Body of pancreas (tissue), 4 donors: ENCODE results near the gene LMAN2. TPM values are rescaled to one million over a fixed set of nuclear protein-coding genes. Genes with fewer than 3 reads are reported as not detected.
"Not testable (repeated sequence)": the region's sequence is repeated elsewhere in the genome, so short reads cannot be mapped to it uniquely, and the experiment has no call there.

Source experiments
- ATAC-seq: fragments of 150-250 bp; one replicate; pipeline ENCODE4 v1.9.1; 2016
- DNase-seq, 4 donors: peaks; one replicate each; pipeline ENCODE4 v3.0.0-alpha.2; 2019
- H3K27ac ChIP-seq, 4 donors: fragments of 200-600 bp; sonication (generic); 1 replicate in 3 of 4; 2 replicates in 1 of 4; pipeline versions ENCODE4 v1.5.1 to v1.6.1; 2016 to 2019; ENCODE audit warnings: mild to moderate bottlenecking in 1 of 4, mixed read lengths in 1 of 4, moderate library complexity in 1 of 4
- H3K27me3 ChIP-seq, 2 donors: fragments of 200-600 bp; sonication (generic); one replicate each; pipeline ENCODE4 v1.6.0; 2016; ENCODE audit warnings: mild to moderate bottlenecking in 1 of 2
- H3K36me3 ChIP-seq, 2 donors: fragments of 200-600 bp; sonication (generic); replicated peaks in 1 of 2; 2 replicates each; pipeline ENCODE4 v1.5.1; 2016; ENCODE audit warnings: low read depth in 2 of 2; ENCODE audit not compliant: insufficient read depth in 1 of 2
- H3K4me1 ChIP-seq: fragments of 200-600 bp; sonication (generic); one replicate; pipeline ENCODE4 v1.6.0; 2016
- H3K4me3 ChIP-seq, 2 donors: fragments of 200-600 bp; sonication (generic); 1 replicate in 1 of 2; 2 replicates in 1 of 2; pipeline ENCODE4 v1.5.1; 2016 to 2019
- H3K9me3 ChIP-seq, 3 donors: fragments of 200-600 bp; sonication (generic); 1 replicate in 2 of 3; 2 replicates in 1 of 3; pipeline ENCODE4 v1.5.1; 2016
- POLR2A ChIP-seq, 3 donors: fragments of 450-650 bp; IDR thresholded peaks; one replicate each; pipeline ENCODE4 v1.6.1; 2016; ENCODE audit warnings: antibody characterized with exemption in 3 of 3, mild to moderate bottlenecking in 2 of 3
- WGBS, 2 donors: methylation state at CpG; one replicate each; pipeline ENCODE4 v1.1.5; 2017; 5-methylcytosine and 5-hydroxymethylcytosine counted together
- intact Hi-C: fragments of 100-400 bp; cut with DNase I; formaldehyde crosslinking; loops from one replicate; pipeline ENCODE4 v1.15.1; 2023
- total RNA-seq, 2 donors: library from RNA; depleted of rRNA; stranded (reverse); fragments of >200 nt; gene quantifications; one replicate each; pipeline ENCODE4 v1.1.0, GENCODE V29; 2016
- TF ChIP-seq, protein P1 (sequence below), 7 experiments: fragments of 450-650 bp in 4 of 7; fragments of 200-600 bp in 3 of 7; sonication (generic) in 3 of 7; IDR thresholded peaks; one replicate each; pipeline ENCODE4 v1.5.1; 2016 to 2019; ENCODE audit warnings: antibody characterized with exemption in 7 of 7

The LMAN2 gene
- total RNA-seq, 2 donors from 2014 or later: 218 to 227 TPM

DNA sequence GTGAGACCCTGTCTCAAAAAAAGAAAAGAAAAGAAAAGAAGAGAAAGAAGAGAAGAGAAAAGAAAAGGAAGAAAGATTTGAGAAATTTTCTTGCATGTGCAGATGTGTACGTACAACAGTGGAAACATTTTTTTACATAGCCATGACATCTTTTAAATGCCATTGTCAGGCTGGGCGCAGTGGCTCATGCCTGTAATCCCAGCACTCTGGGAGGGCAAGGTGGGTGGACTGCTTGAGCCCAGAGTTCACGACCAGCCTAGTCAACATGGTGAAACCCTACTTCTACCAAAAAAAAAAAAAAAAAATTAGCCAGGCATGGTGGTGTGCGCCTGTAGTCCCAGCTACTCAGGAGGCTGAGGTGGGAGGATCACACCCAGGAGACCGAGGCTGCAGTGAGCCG, 6.6 kb downstream of the LMAN2 start:
- intact Hi-C loops: no loop called here

DNA sequence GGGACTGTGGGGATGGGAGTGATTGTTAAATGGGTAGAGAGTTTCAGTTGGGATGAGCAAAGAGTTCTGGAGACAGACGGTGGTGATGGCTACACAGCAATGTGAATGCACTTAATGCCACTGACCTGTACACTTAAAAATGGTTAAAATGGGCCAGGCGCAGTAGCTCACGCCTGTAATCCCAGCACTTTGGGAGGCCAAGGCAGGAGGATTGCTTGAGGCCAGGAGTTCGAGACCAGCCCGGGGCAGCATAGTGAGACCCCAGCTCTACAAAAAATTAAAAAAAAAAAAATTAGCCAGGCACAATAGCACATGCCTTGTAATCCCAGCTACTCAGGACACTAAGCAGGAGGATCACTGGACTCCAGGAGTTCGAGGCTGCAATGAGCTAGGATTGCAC, 7.7 kb downstream of the LMAN2 start:
- no peaks in the 10 kb centered on the region for H3K27me3 ChIP-seq
- no peak overlapping the region for H3K27ac ChIP-seq
- DNase-seq (no peak), ATAC-seq (no peak)
- WGBS, 2 donors: 89 to 94% methylated on average over 6 of the region's 6 CpGs
- intact Hi-C loops: no loop called here
- H3K9me3 ChIP-seq: no peaks in the 10 kb centered on the region
- H3K4me1 ChIP-seq: peaks cover 31% of the 10 kb centered on the region
- no peaks in the 10 kb centered on the region for H3K36me3 ChIP-seq
- TF ChIP-seq, protein P1, sequence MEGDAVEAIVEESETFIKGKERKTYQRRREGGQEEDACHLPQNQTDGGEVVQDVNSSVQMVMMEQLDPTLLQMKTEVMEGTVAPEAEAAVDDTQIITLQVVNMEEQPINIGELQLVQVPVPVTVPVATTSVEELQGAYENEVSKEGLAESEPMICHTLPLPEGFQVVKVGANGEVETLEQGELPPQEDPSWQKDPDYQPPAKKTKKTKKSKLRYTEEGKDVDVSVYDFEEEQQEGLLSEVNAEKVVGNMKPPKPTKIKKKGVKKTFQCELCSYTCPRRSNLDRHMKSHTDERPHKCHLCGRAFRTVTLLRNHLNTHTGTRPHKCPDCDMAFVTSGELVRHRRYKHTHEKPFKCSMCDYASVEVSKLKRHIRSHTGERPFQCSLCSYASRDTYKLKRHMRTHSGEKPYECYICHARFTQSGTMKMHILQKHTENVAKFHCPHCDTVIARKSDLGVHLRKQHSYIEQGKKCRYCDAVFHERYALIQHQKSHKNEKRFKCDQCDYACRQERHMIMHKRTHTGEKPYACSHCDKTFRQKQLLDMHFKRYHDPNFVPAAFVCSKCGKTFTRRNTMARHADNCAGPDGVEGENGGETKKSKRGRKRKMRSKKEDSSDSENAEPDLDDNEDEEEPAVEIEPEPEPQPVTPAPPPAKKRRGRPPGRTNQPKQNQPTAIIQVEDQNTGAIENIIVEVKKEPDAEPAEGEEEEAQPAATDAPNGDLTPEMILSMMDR (IDR thresholded peaks at IDR 0.05): no peak
- no peak for TF ChIP-seq POLR2A (IDR thresholded peaks at IDR 0.05)
- no peak overlapping the region for H3K4me3 ChIP-seq

More for the DNA sequence above, 6.6 kb downstream of the LMAN2 start:
- H3K27ac ChIP-seq: no peak overlapping the region
- DNase-seq (no peak), ATAC-seq (no peak)
- H3K9me3 ChIP-seq: no peaks in the 10 kb centered on the region
- H3K27me3 ChIP-seq: no peaks in the 10 kb centered on the region
- no peaks in the 10 kb centered on the region for H3K36me3 ChIP-seq
- TF ChIP-seq, protein P1 (IDR thresholded peaks at IDR 0.05): no peak
- TF ChIP-seq POLR2A (IDR thresholded peaks at IDR 0.05): no peak
- H3K4me3 ChIP-seq: no peak overlapping the region
- 92 to 94% methylated on average over 6 of the region's 6 CpGs for WGBS, 2 donors
- H3K4me1 ChIP-seq: peaks cover 37% of the 10 kb centered on the region

DNA sequence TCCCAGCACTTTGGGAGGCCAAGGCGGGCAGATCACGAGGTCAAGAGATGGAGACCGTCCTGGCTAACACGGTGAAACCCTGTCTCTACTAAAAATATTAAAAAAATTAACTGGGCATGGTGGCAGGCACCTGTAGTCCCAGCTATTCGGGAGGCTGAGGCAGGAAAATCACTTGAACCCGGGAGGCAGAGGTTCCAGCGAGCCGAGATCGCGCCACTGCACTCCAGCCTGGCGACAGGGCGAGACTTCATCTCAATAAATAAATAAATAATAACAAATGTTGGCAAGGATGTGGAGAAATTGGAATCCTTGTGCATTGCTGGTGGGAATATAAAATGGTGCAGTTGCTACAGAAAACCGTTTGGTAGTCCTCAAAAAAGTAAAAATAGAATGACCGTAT, 8.5 kb downstream of the LMAN2 start:
- ATAC-seq, intact Hi-C loops, H3K9me3 ChIP-seq, DNase-seq, H3K36me3 ChIP-seq, H3K27ac ChIP-seq, H3K4me3 ChIP-seq, H3K27me3 ChIP-seq: not testable (repeated sequence)
- WGBS, 2 donors: 90 to 93% methylated on average over 14 of the region's 14 CpGs
- H3K4me1 ChIP-seq: peaks cover 26% of the 10 kb centered on the region

DNA sequence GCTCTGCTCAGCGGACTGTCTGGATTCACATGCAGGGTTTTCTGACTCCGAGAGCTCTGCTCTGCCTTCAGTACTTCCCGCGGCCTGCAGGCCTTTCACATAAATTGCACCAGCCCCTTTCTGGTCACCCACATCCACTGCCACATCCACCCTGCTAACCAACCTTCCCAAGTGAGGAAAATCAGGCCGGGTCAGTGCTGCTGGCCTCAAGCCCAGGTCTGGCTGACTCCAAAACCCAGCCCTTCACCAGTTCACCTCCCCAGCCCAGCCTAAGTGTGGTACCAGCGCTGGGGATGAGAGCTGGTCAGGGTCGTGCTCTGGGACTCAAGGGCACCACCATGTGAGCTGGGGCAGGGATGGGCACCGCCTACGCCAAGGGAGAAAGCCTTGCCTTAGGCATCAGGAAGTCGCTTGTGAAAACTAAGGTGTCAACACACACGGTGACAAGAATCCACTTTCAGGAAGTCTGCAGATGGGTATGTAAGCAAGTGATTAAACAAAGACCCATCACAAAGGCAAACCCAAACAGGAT, 12.3 kb downstream of the LMAN2 start:
- Histone ChIP-seq H3K4me3 (no peak overlapping the region), H3K27ac (no peak overlapping the region), H3K36me3 (peaks cover 14 to 31% of the 10 kb centered on the region in 2 donors), H3K9me3 (no peaks in the 10 kb centered on the region), H3K4me1 (peaks cover 5% of the 10 kb centered on the region), H3K27me3 (no peaks in the 10 kb centered on the region)
- ATAC-seq (no peak), DNase-seq (no peak)
- 62 to 66% methylated on average over 11 of the region's 11 CpGs for WGBS, 2 donors
- intact Hi-C loops: no loop called here
- TF ChIP-seq, protein P1 (IDR thresholded peaks at IDR 0.05): no peak

DNA sequence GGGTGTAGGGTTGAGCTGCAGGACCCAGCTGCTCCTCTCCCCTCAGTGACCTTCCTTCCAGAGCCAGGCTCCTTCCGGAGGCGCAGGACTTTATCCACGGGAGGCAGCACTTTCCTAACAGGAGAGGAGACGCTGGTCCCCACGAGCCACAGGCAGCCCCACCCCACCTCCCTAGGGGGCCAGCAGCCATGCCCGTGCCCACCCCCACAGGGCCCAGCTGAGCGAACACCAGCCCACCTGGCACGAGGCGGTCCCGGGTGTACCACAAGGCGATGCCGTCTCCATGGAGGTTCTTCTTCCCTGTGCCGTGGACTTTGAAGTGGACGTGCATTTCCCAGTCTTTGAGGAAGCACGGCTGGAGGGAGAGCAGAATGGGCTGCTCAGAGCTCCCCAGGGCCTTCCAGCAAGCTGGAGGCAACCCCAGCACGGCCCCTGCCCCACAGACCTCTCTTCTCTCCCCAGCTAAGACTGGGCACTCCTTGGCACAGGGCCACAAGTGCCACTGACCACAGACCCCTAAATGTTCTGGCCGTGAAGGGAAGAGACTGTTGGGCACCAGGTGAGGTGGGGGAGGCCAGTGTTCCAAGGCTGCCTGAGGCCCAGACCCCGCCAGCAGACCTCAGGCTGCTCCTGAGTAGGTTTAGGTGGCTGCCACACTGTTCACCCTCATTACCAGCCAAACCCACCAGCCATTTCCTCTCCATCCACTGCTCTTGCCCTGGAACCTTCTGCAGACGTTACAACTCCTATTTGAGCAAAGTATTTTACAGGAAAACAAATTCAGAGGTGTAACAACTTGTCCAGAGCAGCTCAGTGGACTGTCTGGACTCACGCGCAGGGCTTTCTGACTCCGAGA, 13.0 kb downstream of the LMAN2 start:
- peaks cover 17 to 37% of the 10 kb centered on the region in 2 donors for H3K36me3 ChIP-seq
- intact Hi-C loops: no loop called here
- WGBS, 2 donors: 83 to 96% methylated on average over 6 to 22 of the region's 22 CpGs
- TF ChIP-seq, protein P1 (IDR thresholded peaks at IDR 0.05): no peak
- no peak for TF ChIP-seq POLR2A (IDR thresholded peaks at IDR 0.05)
- ATAC-seq (no peak), DNase-seq (no peak)
- H3K9me3 ChIP-seq: no peaks in the 10 kb centered on the region
- H3K4me1 ChIP-seq: peaks cover 5% of the 10 kb centered on the region
- H3K4me3 ChIP-seq: no peak overlapping the region
- H3K27me3 ChIP-seq: no peaks in the 10 kb centered on the region
- H3K27ac ChIP-seq: no peak overlapping the region
